Vagina (tissue), 2 donors: ENCODE measurements around the gene ICAM5. TPM values are rescaled to one million over a fixed set of nuclear protein-coding genes. Genes with fewer than 3 reads are reported as not detected.

ENCODE experiments used
- DNase-seq, 2 donors: peaks; one replicate each; pipeline ENCODE4 v3.0.0-alpha.2; 2017; ENCODE audit errors: extremely low spot score in 2 of 2
- H3K27ac ChIP-seq: fragments of 200-600 bp; sonication (generic); one replicate; pipeline ENCODE4 v1.5.1; 2019
- H3K27me3 ChIP-seq: fragments of 200-600 bp; sonication (generic); one replicate; pipeline ENCODE4 v1.5.1; 2019
- H3K36me3 ChIP-seq, 2 donors: fragments of 200-600 bp; sonication (generic); one replicate each; pipeline ENCODE4 v1.5.1; 2017 to 2019
- H3K4me1 ChIP-seq: fragments of 200-600 bp; sonication (generic); one replicate; pipeline ENCODE4 v1.5.1; 2019
- H3K4me3 ChIP-seq, 2 donors: fragments of 200-600 bp; sonication (generic); 1 replicate in 1 of 2; 2 replicates in 1 of 2; pipeline ENCODE4 v1.5.1; 2016 to 2019
- H3K9me3 ChIP-seq: fragments of 200-600 bp; sonication (generic); one replicate; pipeline ENCODE4 v1.5.1; 2019
- CTCF ChIP-seq, 3 experiments: fragments of 450-650 bp in 2 of 3; fragments of 200-600 bp in 1 of 3; sonication (generic) in 1 of 3; IDR thresholded peaks; one replicate each; pipeline ENCODE4 v1.5.1; 2017 to 2019; ENCODE audit warnings: antibody characterized with exemption in 3 of 3, mild to moderate bottlenecking in 2 of 3, moderate library complexity in 2 of 3
- POLR2A ChIP-seq, 2 donors: fragments of 450-650 bp; IDR thresholded peaks; one replicate each; pipeline ENCODE4 v1.6.1; 2017; ENCODE audit warnings: antibody characterized with exemption in 2 of 2, mild to moderate bottlenecking in 2 of 2, moderate library complexity in 2 of 2
- POLR2AphosphoS5 ChIP-seq, 2 donors: sonication (generic); formaldehyde crosslinking; IDR thresholded peaks; one replicate each; pipeline ENCODE4 v1.9.0; 2017; ENCODE audit warnings: antibody characterized with exemption in 2 of 2, mild to moderate bottlenecking in 2 of 2, low read depth in 1 of 2; ENCODE audit not compliant: insufficient read depth in 1 of 2
- intact Hi-C: fragments of 100-400 bp; cut with DNase I; formaldehyde crosslinking; loops from one replicate; pipeline ENCODE4 v1.15.1; 2023
- total RNA-seq: library from RNA; depleted of rRNA; stranded (reverse); fragments of >200 nt; gene quantifications from one replicate; pipeline ENCODE4 v1.2.3, GENCODE V29; 2016

ICAM5 gene
- total RNA-seq, 1 donor from 2014 or later, result 2.0 TPM

GRCh38 chr19:10288662-10289166 is 1.0 kb upstream of the ICAM5 start:
- Histone ChIP-seq H3K27ac (no peak overlapping the region), H3K9me3 (no peaks in the 10 kb centered on the region), H3K4me3 (peak overlapping the region; percentile 37 to 56), H3K36me3 (peaks cover 0 to 15% of the 10 kb centered on the region in 2 donors), H3K4me1 (peaks cover 80% of the 10 kb centered on the region), H3K27me3 (peaks cover 7% of the 10 kb centered on the region)
- intact Hi-C loops, result no loop called here
- no peak for DNase-seq
- TF ChIP-seq POLR2A (IDR thresholded peaks at IDR 0.05), result no peak
- no peak for TF ChIP-seq CTCF (IDR thresholded peaks at IDR 0.05)
- no peak for TF ChIP-seq POLR2AphosphoS5 (IDR thresholded peaks at IDR 0.05; ENCODE audit: insufficient read depth in 1 of 2, low read depth in 1 of 2)

GRCh38 chr19:10289167-10289835 is 451 bp upstream of the ICAM5 start:
- TF ChIP-seq POLR2A (IDR thresholded peaks at IDR 0.05) (no peak), CTCF (IDR thresholded peaks at IDR 0.05) (no peak), POLR2AphosphoS5 (IDR thresholded peaks at IDR 0.05; ENCODE audit: insufficient read depth in 1 of 2, low read depth in 1 of 2) (no peak)
- peaks cover 13% of the 10 kb centered on the region for H3K27me3 ChIP-seq
- intact Hi-C loops, result no loop called here
- H3K36me3 ChIP-seq, result peaks cover 0 to 11% of the 10 kb centered on the region in 2 donors
- H3K27ac ChIP-seq, result no peak overlapping the region
- no peaks in the 10 kb centered on the region for H3K9me3 ChIP-seq
- no peak for DNase-seq
- H3K4me3 ChIP-seq, result peak overlapping the region; percentile 37 to 56
- H3K4me1 ChIP-seq, result peaks cover 80% of the 10 kb centered on the region

GRCh38 chr19:10290357-10290875 is 664 bp downstream of the ICAM5 start:
- peaks cover 86% of the 10 kb centered on the region for H3K4me1 ChIP-seq
- intact Hi-C loops, result no loop called here
- peak overlapping the region; percentile 37 to 56 for H3K4me3 ChIP-seq
- no peaks in the 10 kb centered on the region for H3K9me3 ChIP-seq
- no peak overlapping the region for H3K27ac ChIP-seq
- peaks cover 0 to 2% of the 10 kb centered on the region in 2 donors for H3K36me3 ChIP-seq
- peaks cover 24% of the 10 kb centered on the region for H3K27me3 ChIP-seq
- DNase-seq, result peak in 1 of 2 donors; percentile 92
- TF ChIP-seq POLR2A (IDR thresholded peaks at IDR 0.05) (no peak), POLR2AphosphoS5 (IDR thresholded peaks at IDR 0.05; ENCODE audit: insufficient read depth in 1 of 2, low read depth in 1 of 2) (no peak), CTCF (IDR thresholded peaks at IDR 0.05) (no peak)

GRCh38 chr19:10290876-10291553 is 1.3 kb downstream of the ICAM5 start:
- H3K27me3 ChIP-seq, result peaks cover 24% of the 10 kb centered on the region
- H3K4me1 ChIP-seq, result peaks cover 88% of the 10 kb centered on the region
- peak in 1 of 2 donors; percentile 96 for DNase-seq
- intact Hi-C loops, result no loop called here
- no peaks in the 10 kb centered on the region for H3K9me3 ChIP-seq
- H3K27ac ChIP-seq, result no peak overlapping the region
- TF ChIP-seq POLR2A (IDR thresholded peaks at IDR 0.05), result no peak
- TF ChIP-seq CTCF (IDR thresholded peaks at IDR 0.05), result no peak
- TF ChIP-seq POLR2AphosphoS5 (IDR thresholded peaks at IDR 0.05; ENCODE audit: insufficient read depth in 1 of 2, low read depth in 1 of 2), result no peak
- H3K36me3 ChIP-seq, result no peaks in the 10 kb centered on the region
- peak overlapping the region; percentile 37 to 56 for H3K4me3 ChIP-seq
